ENCODE measurements around the gene ZZZ3.

- TF ChIP-seq, protein P1, sequence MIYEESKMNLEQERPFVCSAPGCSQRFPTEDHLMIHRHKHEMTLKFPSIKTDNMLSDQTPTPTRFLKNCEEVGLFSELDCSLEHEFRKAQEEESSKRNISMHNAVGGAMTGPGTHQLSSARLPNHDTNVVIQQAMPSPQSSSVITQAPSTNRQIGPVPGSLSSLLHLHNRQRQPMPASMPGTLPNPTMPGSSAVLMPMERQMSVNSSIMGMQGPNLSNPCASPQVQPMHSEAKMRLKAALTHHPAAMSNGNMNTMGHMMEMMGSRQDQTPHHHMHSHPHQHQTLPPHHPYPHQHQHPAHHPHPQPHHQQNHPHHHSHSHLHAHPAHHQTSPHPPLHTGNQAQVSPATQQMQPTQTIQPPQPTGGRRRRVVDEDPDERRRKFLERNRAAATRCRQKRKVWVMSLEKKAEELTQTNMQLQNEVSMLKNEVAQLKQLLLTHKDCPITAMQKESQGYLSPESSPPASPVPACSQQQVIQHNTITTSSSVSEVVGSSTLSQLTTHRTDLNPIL (CRISPR knock-in tag; IDR thresholded peaks at IDR 0.05; ENCODE audit: low read depth), result no peak
- no peak for TF ChIP-seq ESRRG (CRISPR knock-in tag; IDR thresholded peaks at IDR 0.05)
- TF ChIP-seq PPARA (CRISPR knock-in tag; IDR thresholded peaks at IDR 0.05; ENCODE audit: borderline replicate concordance), result no peak
- no peak for TF ChIP-seq RARB (CRISPR knock-in tag; IDR thresholded peaks at IDR 0.05)
- TF ChIP-seq ZNF8 (CRISPR knock-in tag; IDR thresholded peaks at IDR 0.05), result no peak
- TF ChIP-seq PATZ1 (CRISPR knock-in tag; IDR thresholded peaks at IDR 0.05; ENCODE audit: borderline replicate concordance), result no peak
- TF ChIP-seq, protein P2, sequence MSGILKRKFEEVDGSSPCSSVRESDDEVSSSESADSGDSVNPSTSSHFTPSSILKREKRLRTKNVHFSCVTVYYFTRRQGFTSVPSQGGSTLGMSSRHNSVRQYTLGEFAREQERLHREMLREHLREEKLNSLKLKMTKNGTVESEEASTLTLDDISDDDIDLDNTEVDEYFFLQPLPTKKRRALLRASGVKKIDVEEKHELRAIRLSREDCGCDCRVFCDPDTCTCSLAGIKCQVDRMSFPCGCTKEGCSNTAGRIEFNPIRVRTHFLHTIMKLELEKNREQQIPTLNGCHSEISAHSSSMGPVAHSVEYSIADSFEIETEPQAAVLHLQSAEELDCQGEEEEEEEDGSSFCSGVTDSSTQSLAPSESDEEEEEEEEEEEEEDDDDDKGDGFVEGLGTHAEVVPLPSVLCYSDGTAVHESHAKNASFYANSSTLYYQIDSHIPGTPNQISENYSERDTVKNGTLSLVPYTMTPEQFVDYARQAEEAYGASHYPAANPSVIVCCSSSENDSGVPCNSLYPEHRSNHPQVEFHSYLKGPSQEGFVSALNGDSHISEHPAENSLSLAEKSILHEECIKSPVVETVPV (CRISPR knock-in tag; IDR thresholded peaks at IDR 0.05), result no peak
- TF ChIP-seq ARNTL (CRISPR knock-in tag; IDR thresholded peaks at IDR 0.05; ENCODE audit: borderline replicate concordance, low read depth), result no peak
- TF ChIP-seq ZNF565 (CRISPR knock-in tag; conservative IDR thresholded peaks at IDR 0.05; ENCODE audit: low read depth), result no peak
- TF ChIP-seq GLIS3 (CRISPR knock-in tag; IDR thresholded peaks at IDR 0.05), result no peak
- no peak for TF ChIP-seq ZC3H10 (CRISPR knock-in tag; IDR thresholded peaks at IDR 0.05)
- no peak for TF ChIP-seq ZFP3 (CRISPR knock-in tag; IDR thresholded peaks at IDR 0.05)
- TF ChIP-seq ZFP30 (CRISPR knock-in tag; IDR thresholded peaks at IDR 0.05), result no peak
Observed at GRCh38 chr1:77639557-77640069, 42.8 kb downstream of the ZZZ3 start.

All from SK-N-SH treated with all-trans-retinoic acid at 6 μM for 48 hours (cell line).